Fibroblast of mammary gland (primary cell): ENCODE results near the gene FTO.

Experiments used
- DNase-seq: peaks from one replicate; pipeline ENCODE4 v3.0.0-alpha.2; 2010; ENCODE audit warnings: low read depth
- H3K4me3 ChIP-seq: 2 replicates; pipeline ENCODE4 v1.5.1; 2011; ENCODE audit warnings: low read depth, mild to moderate bottlenecking, low read length, moderate library complexity; ENCODE audit not compliant: control insufficient read depth
- CTCF ChIP-seq: conservative IDR thresholded peaks from 2 replicates; pipeline ENCODE4 v1.5.1; 2011; ENCODE audit warnings: low read depth, low read length, inconsistent platforms; ENCODE audit not compliant: control insufficient read depth, insufficient read depth

FTO gene

GRCh38 chr16:53849994-53850393 lies 146.0 kb downstream of the FTO start:
- TF ChIP-seq CTCF = no peak
- no peak for DNase-seq
- no peak overlapping the region for H3K4me3 ChIP-seq

- peak; percentile 43 for DNase-seq
- TF ChIP-seq CTCF = no peak
- H3K4me3 ChIP-seq = no peak overlapping the region
Measured at GRCh38 chr16:53852678-53853077, 148.7 kb downstream of the FTO start.

GRCh38 chr16:53855056-53855455 lies 151.1 kb downstream of the FTO start:
- no peak overlapping the region for H3K4me3 ChIP-seq
- no peak for DNase-seq
- no peak for TF ChIP-seq CTCF

GRCh38 chr16:53855511-53855910 lies 151.6 kb downstream of the FTO start:
- TF ChIP-seq CTCF = no peak
- no peak for DNase-seq
- no peak overlapping the region for H3K4me3 ChIP-seq

GRCh38 chr16:53859995-53860540 lies 156.1 kb downstream of the FTO start:
- DNase-seq = no peak
- no peak for TF ChIP-seq CTCF
- H3K4me3 ChIP-seq = no peak overlapping the region

- TF ChIP-seq CTCF = no peak
- H3K4me3 ChIP-seq = no peak overlapping the region
- DNase-seq = no peak
Measured at GRCh38 chr16:53863861-53864260, 159.9 kb downstream of the FTO start.
